Calu3 (cell line): Measurements from ENCODE around the gene KCTD1. TPM values are rescaled to one million over a fixed set of nuclear protein-coding genes. Genes with fewer than 3 reads are reported as not detected.

Experiments
- BruUV-seq: library from RNA; stranded (reverse); fragments of 400-500 nt; replicated peaks from 2 replicates; lab custom pipeline; 2021; lab: Mats Ljungman, UMichigan
- CTCF ChIA-PET: fragments of 300-600 bp; sonication (Branson Sonifier 250); formaldehyde crosslinking; loops from one replicate; lab custom pipeline; 2022; ENCODE audit warnings: antibody characterized with exemption; lab: Charles Lee
- DNase-seq: peaks from one replicate; pipeline ENCODE4 v3.0.0; 2022
- H3K27ac Mint-ChIP-seq: one replicate; pipeline ENCODE4 v1.8.0; 2022; ENCODE audit warnings: mixed read lengths; ENCODE audit not compliant: unreplicated experiment
- H3K27me3 Mint-ChIP-seq: one replicate; pipeline ENCODE4 v1.8.0; 2022; ENCODE audit warnings: mixed read lengths; ENCODE audit not compliant: unreplicated experiment
- H3K36me3 Mint-ChIP-seq: one replicate; pipeline ENCODE4 v1.8.0; 2022; ENCODE audit warnings: mild to moderate bottlenecking, moderate library complexity, mixed read lengths; ENCODE audit not compliant: insufficient read depth, unreplicated experiment
- H3K4me1 Mint-ChIP-seq: one replicate; pipeline ENCODE4 v1.8.0; 2022; ENCODE audit warnings: mild to moderate bottlenecking, low read depth, mixed read lengths; ENCODE audit not compliant: unreplicated experiment
- H3K4me3 Mint-ChIP-seq: one replicate; pipeline ENCODE4 v1.8.0; 2022; ENCODE audit warnings: mild to moderate bottlenecking, low read depth, moderate library complexity, mixed read lengths; ENCODE audit not compliant: unreplicated experiment
- H3K9me3 Mint-ChIP-seq: one replicate; pipeline ENCODE4 v1.8.0; 2022; ENCODE audit warnings: low read depth, mixed read lengths; ENCODE audit not compliant: unreplicated experiment
- CTCF ChIP-seq: fragments of 200-600 bp; IDR thresholded peaks from one replicate; pipeline ENCODE4 v1.8.0; 2022; ENCODE audit warnings: antibody characterized with exemption; ENCODE audit not compliant: unreplicated experiment
- intact Hi-C: fragments of 100-400 bp; cut with micrococcal nuclease; formaldehyde crosslinking; loops from one replicate; pipeline ENCODE4 v1.10.0; 2022; ENCODE audit not compliant: unreplicated experiment
- total RNA-seq: library from RNA; stranded (reverse); gene quantifications from 2 replicates; pipeline ENCODE4 v1.2.3, GENCODE V29; 2022

Gene KCTD1
- total RNA-seq, 1 experiment from 2014 or later, result 54.1 TPM

- Mint-ChIP-seq H3K4me3 (no peak overlapping the region), H3K27ac (no peak overlapping the region), H3K36me3 (peaks cover 17% of the 10 kb centered on the region), H3K27me3 (no peaks in the 10 kb centered on the region), H3K9me3 (no peaks in the 10 kb centered on the region), H3K4me1 (peaks cover 23% of the 10 kb centered on the region)
- no peak for DNase-seq
- no peak for TF ChIP-seq CTCF
- intact Hi-C loops, result no loop called here
- no TSS peak for BruUV-seq
- CTCF ChIA-PET, result no interaction called here
Measured at GRCh38 chr18:26502823-26503222, 45.5 kb downstream of the KCTD1 start.

- Mint-ChIP-seq H3K9me3 (no peaks in the 10 kb centered on the region), H3K36me3 (peaks cover 22% of the 10 kb centered on the region), H3K27ac (no peak overlapping the region), H3K27me3 (no peaks in the 10 kb centered on the region), H3K4me3 (no peak overlapping the region), H3K4me1 (peaks cover 6% of the 10 kb centered on the region)
- intact Hi-C loops, result no loop called here
- no TSS peak for BruUV-seq
- DNase-seq, result no peak
- no peak for TF ChIP-seq CTCF
- CTCF ChIA-PET, result no interaction called here
Measured at GRCh38 chr18:26497866-26498265, 50.5 kb downstream of the KCTD1 start.

- Mint-ChIP-seq H3K27ac (no peak overlapping the region), H3K36me3 (peaks cover 31% of the 10 kb centered on the region), H3K27me3 (no peaks in the 10 kb centered on the region), H3K4me1 (peaks cover 8% of the 10 kb centered on the region), H3K4me3 (no peak overlapping the region), H3K9me3 (no peaks in the 10 kb centered on the region)
- intact Hi-C loops, result no loop called here
- no TSS peak for BruUV-seq
- DNase-seq, result no peak
- CTCF ChIA-PET, result interaction anchor here (0.7 kb wide), 1 partner anchor 10 kb away, joined by 3 read pairs; no protein-coding TSS in a partner anchor
- TF ChIP-seq CTCF, result no peak
Measured at GRCh38 chr18:26496528-26496927, 51.8 kb downstream of the KCTD1 start.

- Mint-ChIP-seq H3K27me3 (no peaks in the 10 kb centered on the region), H3K36me3 (peaks cover 30% of the 10 kb centered on the region), H3K27ac (no peak overlapping the region), H3K9me3 (no peaks in the 10 kb centered on the region), H3K4me1 (peaks cover 15% of the 10 kb centered on the region), H3K4me3 (no peak overlapping the region)
- TF ChIP-seq CTCF, result no peak
- intact Hi-C loops, result no loop called here
- no peak for DNase-seq
- CTCF ChIA-PET, result no interaction called here
- no TSS peak for BruUV-seq
Measured at GRCh38 chr18:26495287-26495686, 53.1 kb downstream of the KCTD1 start.
